ENCODE measurements around the gene ODAPH.
"Not testable (repeated sequence)": the region's sequence is repeated elsewhere in the genome, so short reads cannot be mapped to it uniquely, and the experiment has no call there.

The ODAPH gene

GRCh38 chr4:75555294-75556164 lies at the start of gene ODAPH:
Gene ODAPH, plus strand, starts transcription at chr4:75556066. Its CDS starts 17 bp downstream, at chr4:75556083.
- H3K4me1 Mint-ChIP-seq = peaks cover 13% of the 10 kb centered on the region
- peak; percentile 93 for ATAC-seq
- no peak within 1 kb of the TSS for H3K27ac Mint-ChIP-seq
- no peaks in the 10 kb centered on the region for H3K9me3 Mint-ChIP-seq
- no peaks in the 10 kb centered on the region for H3K36me3 Mint-ChIP-seq (ENCODE audit: low read depth)
- peaks cover 11% of the 10 kb centered on the region for H3K27me3 Mint-ChIP-seq
- H3K4me3 Mint-ChIP-seq = no peak within 1 kb of the TSS
- DNase-seq = peak; percentile 18

- DNase-seq, H3K27me3 Mint-ChIP-seq, ATAC-seq, H3K27ac Mint-ChIP-seq, H3K9me3 Mint-ChIP-seq: not testable (repeated sequence)
- H3K4me3 Mint-ChIP-seq = peak overlapping the region; percentile 32
- peaks cover 26% of the 10 kb centered on the region for H3K4me1 Mint-ChIP-seq
- H3K36me3 Mint-ChIP-seq (ENCODE audit: low read depth) = peaks cover 43% of the 10 kb centered on the region
These were observed 46.3 kb upstream of the ODAPH start for GRCh38 chr4:75509592-75509991.

GRCh38 chr4:75511841-75512240 lies 44.0 kb upstream of the ODAPH start:
- no peak for DNase-seq
- H3K4me3 Mint-ChIP-seq = no peak overlapping the region
- peaks cover 7% of the 10 kb centered on the region for H3K9me3 Mint-ChIP-seq
- H3K27ac Mint-ChIP-seq = no peak overlapping the region
- H3K4me1 Mint-ChIP-seq = peaks cover 37% of the 10 kb centered on the region
- ATAC-seq = no peak
- H3K27me3 Mint-ChIP-seq = no peaks in the 10 kb centered on the region
- H3K36me3 Mint-ChIP-seq (ENCODE audit: low read depth) = peaks cover 26% of the 10 kb centered on the region

GRCh38 chr4:75512386-75513211 lies 43.3 kb upstream of the ODAPH start:
- Mint-ChIP-seq H3K27ac (peak overlapping the region; percentile 74), H3K36me3 (ENCODE audit: low read depth) (peaks cover 27% of the 10 kb centered on the region), H3K9me3 (peaks cover 7% of the 10 kb centered on the region), H3K4me1 (peaks cover 42% of the 10 kb centered on the region), H3K27me3 (no peaks in the 10 kb centered on the region), H3K4me3 (no peak overlapping the region)
- ATAC-seq = no peak
- DNase-seq = peak; percentile 5

GRCh38 chr4:75513526-75514130 lies 42.2 kb upstream of the ODAPH start:
- DNase-seq = no peak
- Mint-ChIP-seq H3K4me3 (no peak overlapping the region), H3K4me1 (peaks cover 46% of the 10 kb centered on the region), H3K27me3 (no peaks in the 10 kb centered on the region), H3K27ac (peak overlapping the region; percentile 95), H3K9me3 (peaks cover 7% of the 10 kb centered on the region), H3K36me3 (ENCODE audit: low read depth) (peaks cover 33% of the 10 kb centered on the region)
- ATAC-seq = no peak

GRCh38 chr4:75514131-75514948 lies 41.5 kb upstream of the ODAPH start, which contains the start of the genes RCHY1 and THAP6:
Gene RCHY1, minus strand, starts transcription at chr4:75514403. Its CDS starts 117 bp downstream, at chr4:75514286.
Gene THAP6, plus strand, starts transcription at chr4:75514473. Its CDS starts 980 bp downstream, at chr4:75515453.
- H3K4me1 Mint-ChIP-seq = peaks cover 43% of the 10 kb centered on the region
- H3K4me3 Mint-ChIP-seq = no peak within 1 kb of the TSS
- H3K27ac Mint-ChIP-seq = peak within 1 kb of the TSS; percentile 95
- peak; percentile 95 for ATAC-seq
- no peaks in the 10 kb centered on the region for H3K27me3 Mint-ChIP-seq
- H3K36me3 Mint-ChIP-seq (ENCODE audit: low read depth) = peaks cover 35% of the 10 kb centered on the region
- peaks cover 7% of the 10 kb centered on the region for H3K9me3 Mint-ChIP-seq
- DNase-seq = peak; percentile 95

GRCh38 chr4:75514949-75515612 lies 40.8 kb upstream of the ODAPH start:
- Mint-ChIP-seq H3K9me3 (peaks cover 1% of the 10 kb centered on the region), H3K36me3 (ENCODE audit: low read depth) (peaks cover 32% of the 10 kb centered on the region), H3K27me3 (no peaks in the 10 kb centered on the region), H3K4me1 (peaks cover 38% of the 10 kb centered on the region), H3K27ac (peak overlapping the region; percentile 95), H3K4me3 (no peak overlapping the region)
- DNase-seq (peak; percentile 3), ATAC-seq (no peak)

GRCh38 chr4:75516144-75516543 lies 39.7 kb upstream of the ODAPH start:
- no peak for DNase-seq
- Mint-ChIP-seq H3K4me1 (peaks cover 33% of the 10 kb centered on the region), H3K27ac (no peak overlapping the region), H3K27me3 (no peaks in the 10 kb centered on the region), H3K36me3 (ENCODE audit: low read depth) (peaks cover 34% of the 10 kb centered on the region), H3K4me3 (no peak overlapping the region), H3K9me3 (no peaks in the 10 kb centered on the region)
- ATAC-seq = no peak

- not testable (repeated sequence) for H3K9me3 Mint-ChIP-seq, DNase-seq, H3K27ac Mint-ChIP-seq, H3K4me3 Mint-ChIP-seq, ATAC-seq, H3K27me3 Mint-ChIP-seq
- Mint-ChIP-seq H3K36me3 (ENCODE audit: low read depth) (peaks cover 51% of the 10 kb centered on the region), H3K4me1 (peaks cover 33% of the 10 kb centered on the region)
These were observed 36.4 kb upstream of the ODAPH start for GRCh38 chr4:75519452-75519851.

- Mint-ChIP-seq H3K4me3 (no peak overlapping the region), H3K36me3 (ENCODE audit: low read depth) (peaks cover 63% of the 10 kb centered on the region), H3K9me3 (peaks cover 1% of the 10 kb centered on the region)
These were observed 30.8 kb upstream of the ODAPH start for GRCh38 chr4:75525086-75525485.

GRCh38 chr4:75525910-75526309 lies 30.0 kb upstream of the ODAPH start:
- Mint-ChIP-seq H3K27ac (no peak overlapping the region), H3K4me3 (no peak overlapping the region), H3K27me3 (no peaks in the 10 kb centered on the region), H3K36me3 (ENCODE audit: low read depth) (peaks cover 64% of the 10 kb centered on the region), H3K9me3 (peaks cover 8% of the 10 kb centered on the region), H3K4me1 (peaks cover 7% of the 10 kb centered on the region)
- no peak for DNase-seq
- ATAC-seq = no peak

More at GRCh38 chr4:75525086-75525485, 30.8 kb upstream of the ODAPH start:
- Mint-ChIP-seq H3K27ac (no peak overlapping the region), H3K27me3 (no peaks in the 10 kb centered on the region), H3K4me1 (peaks cover 11% of the 10 kb centered on the region)
- DNase-seq (no peak), ATAC-seq (no peak)

GRCh38 chr4:75527482-75527881 lies 28.4 kb upstream of the ODAPH start:
- Mint-ChIP-seq H3K4me1 (peaks cover 7% of the 10 kb centered on the region), H3K36me3 (ENCODE audit: low read depth) (peaks cover 71% of the 10 kb centered on the region), H3K4me3 (no peak overlapping the region), H3K27me3 (no peaks in the 10 kb centered on the region), H3K27ac (no peak overlapping the region), H3K9me3 (peaks cover 21% of the 10 kb centered on the region)
- ATAC-seq (no peak), DNase-seq (no peak)

- DNase-seq = no peak
- H3K36me3 Mint-ChIP-seq (ENCODE audit: low read depth) = peaks cover 73% of the 10 kb centered on the region
- ATAC-seq = no peak
- no peak overlapping the region for H3K27ac Mint-ChIP-seq
- H3K27me3 Mint-ChIP-seq = no peaks in the 10 kb centered on the region
- peaks cover 29% of the 10 kb centered on the region for H3K9me3 Mint-ChIP-seq
- H3K4me1 Mint-ChIP-seq = peaks cover 2% of the 10 kb centered on the region
- H3K4me3 Mint-ChIP-seq = no peak overlapping the region
These were observed 25.1 kb upstream of the ODAPH start for GRCh38 chr4:75530556-75531322.

All from activated naive CD8-positive, alpha-beta T cell treated with anti-CD3 and anti-CD28 coated beads, Interleukin-2, amount 50 U/mL, for 24 hours (primary cell).